Right cardiac atrium (tissue), 5 donors: Measurements from ENCODE around the gene ADGRE2. TPM values are rescaled to one million over a fixed set of nuclear protein-coding genes. Genes with fewer than 3 reads are reported as not detected.
"Not testable (repeated sequence)": the region's sequence is repeated elsewhere in the genome, so short reads cannot be mapped to it uniquely, and the experiment has no call there.

Experiments
- ATAC-seq, 2 donors: fragments of 200-7000 bp; cut with Tn5 transposase; one replicate each; pipeline versions ENCODE4 v1.8.0 to v1.9.1; 2020; ENCODE audit warnings: moderate library complexity in 2 of 2, mild to moderate bottlenecking in 1 of 2
- DNase-seq, 3 donors: peaks; one replicate each; pipeline ENCODE4 v3.0.0-alpha.2; 2020
- H3K27ac ChIP-seq: one replicate; pipeline ENCODE4 v1.5.1; 2013; ENCODE audit warnings: mild to moderate bottlenecking, low read length, control low read depth, moderate library complexity
- H3K27me3 ChIP-seq: one replicate; pipeline ENCODE4 v1.6.1; 2013; ENCODE audit not compliant: control insufficient read depth, insufficient read depth
- H3K4me1 ChIP-seq: one replicate; pipeline ENCODE4 v1.6.1; 2013; ENCODE audit warnings: low read length; ENCODE audit not compliant: control insufficient read depth, insufficient read depth
- H3K4me3 ChIP-seq: one replicate; pipeline ENCODE4 v1.5.1; 2013; ENCODE audit warnings: low read length, control low read depth
- H3K9me3 ChIP-seq: one replicate; pipeline ENCODE4 v1.6.1; 2013; ENCODE audit warnings: low read length; ENCODE audit not compliant: control insufficient read depth
- WGBS: extraction: QIAGEN DNeasy Blood & Tissue Kit; methylation state at CpG from one replicate; pipeline ENCODE4 v1.1.7; 2013; 5-methylcytosine and 5-hydroxymethylcytosine counted together
- intact Hi-C, 4 donors: fragments of 100-400 bp; cut with DNase I; formaldehyde crosslinking; loops; one replicate each; pipeline versions ENCODE4 v1.11.0 to v1.14.0; 2022 to 2023
- long read RNA-seq, 4 donors: library from polyadenylated mRNA; unstranded; transcript quantifications; one replicate each; pipeline ENCODE4 v2.0.0, GENCODE V29; 2020 to 2021
- polyA plus RNA-seq: library from polyadenylated mRNA; stranded (reverse); fragments of 200-250 nt; gene quantifications from one replicate; pipeline ENCODE4 v1.2.3, GENCODE V29; 2013
- total RNA-seq, 4 donors: library from RNA; stranded (reverse); fragmentation: NEBNext Ultra II Directional; extraction: Animal tissue kit (Norgen Biotek cat#: 25700); gene quantifications; one replicate each; pipeline ENCODE4 v1.2.1, GENCODE V29; 2021
- donor health status: healthy with polysubstance abuse.
- donor health status: DM: no; HTN: yes; CAD: no.
- donor health status: DM: no; HTN: no; CAD: no.
- donor health status: DM: no; HTN: yes; CAD: no; lungs with severe emphysema.
- donor health status: DM: yes; HTN: yes; CAD: no.

The ADGRE2 gene
- total RNA-seq (1 to 10 TPM in 2 of 4 donors, under 1 TPM in 2; 0.51 to 1.4 (median 0.98) TPM), polyA plus RNA-seq (0.25 TPM)
- long read RNA-seq, donor 1: 0 reads
- long read RNA-seq, donor 2: 0 reads
- long read RNA-seq, donor 3, partial matches to known transcripts: 1 of 2 reads
- long read RNA-seq, donor 3, other reads (novel, unspliced or antisense): 1 of 2 reads
- long read RNA-seq, donor 4: 0 reads

DNA sequence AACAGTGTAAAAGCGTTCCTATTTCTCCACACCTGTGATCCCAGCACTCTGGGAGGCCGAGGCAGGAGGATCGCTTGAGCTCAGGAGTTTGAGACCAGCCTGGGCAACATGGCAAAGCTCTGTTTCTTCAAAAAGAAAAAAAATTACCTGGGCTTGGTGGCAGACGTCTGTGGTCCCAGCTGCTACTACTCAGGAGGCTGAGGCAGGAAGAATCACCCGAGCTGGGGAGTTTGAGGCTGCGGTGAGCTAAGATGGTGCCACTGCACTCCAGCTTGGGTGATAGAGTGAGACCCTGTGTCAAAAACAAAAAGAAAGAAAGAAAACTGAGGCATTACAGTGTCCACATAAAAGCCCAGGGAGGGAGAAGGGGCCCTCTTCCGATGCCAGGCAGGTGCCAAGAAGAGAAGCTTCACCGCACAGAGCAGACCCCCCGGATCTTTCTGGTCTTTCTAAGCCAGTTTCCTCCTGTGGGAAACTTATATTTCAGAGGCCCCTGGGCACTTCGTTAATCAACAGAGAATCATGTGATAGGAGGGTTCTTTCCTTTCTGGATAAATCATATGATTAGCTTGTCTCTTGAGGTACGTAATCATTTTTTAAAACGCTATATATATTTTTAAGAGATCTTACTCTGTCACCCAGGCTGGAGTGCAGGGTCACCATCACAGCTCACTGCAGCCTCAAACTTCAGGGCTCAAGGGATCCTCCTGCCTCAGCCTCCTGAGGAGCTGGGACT is at the start of gene ADGRE2:
ADGRE2 (minus strand) TSS at position 451 of the 736 bp plus-strand sequence. CDS start 1,804 bp downstream, outside the sequence.
- H3K27ac ChIP-seq, DNase-seq, H3K4me1 ChIP-seq, intact Hi-C loops, H3K9me3 ChIP-seq, H3K27me3 ChIP-seq, H3K4me3 ChIP-seq, ATAC-seq: not testable (repeated sequence)
- WGBS: 67% methylated on average over 12 of the region's 12 CpGs

DNA sequence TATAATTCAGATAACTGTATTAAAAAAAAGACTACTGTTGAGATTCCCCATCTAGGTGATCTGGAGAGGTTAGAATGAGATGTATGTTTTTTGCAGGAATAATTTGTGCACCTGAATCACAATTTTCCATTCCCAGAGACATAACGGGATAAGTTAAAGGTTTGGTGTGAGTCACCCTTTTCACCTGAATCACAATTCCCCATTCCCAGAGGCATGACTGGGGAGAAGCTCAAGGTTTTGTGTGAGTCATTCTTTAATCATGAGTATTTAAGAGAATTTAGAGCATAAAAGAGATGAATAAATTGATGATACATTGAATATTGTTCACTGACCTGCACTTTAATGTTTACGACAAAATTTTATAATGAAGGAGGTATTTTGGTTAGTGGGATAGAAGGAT is 47.6 kb upstream of the ADGRE2 start:
- intact Hi-C loops: no loop called here
- Histone ChIP-seq H3K27ac (no peak overlapping the region), H3K27me3 (no peaks in the 10 kb centered on the region), H3K9me3 (peaks cover 3% of the 10 kb centered on the region), H3K4me3 (no peak overlapping the region), H3K4me1 (no peaks in the 10 kb centered on the region)
- DNase-seq (no peak), ATAC-seq (no peak)
- 90% methylated on average over 2 of the region's 2 CpGs for WGBS

DNA sequence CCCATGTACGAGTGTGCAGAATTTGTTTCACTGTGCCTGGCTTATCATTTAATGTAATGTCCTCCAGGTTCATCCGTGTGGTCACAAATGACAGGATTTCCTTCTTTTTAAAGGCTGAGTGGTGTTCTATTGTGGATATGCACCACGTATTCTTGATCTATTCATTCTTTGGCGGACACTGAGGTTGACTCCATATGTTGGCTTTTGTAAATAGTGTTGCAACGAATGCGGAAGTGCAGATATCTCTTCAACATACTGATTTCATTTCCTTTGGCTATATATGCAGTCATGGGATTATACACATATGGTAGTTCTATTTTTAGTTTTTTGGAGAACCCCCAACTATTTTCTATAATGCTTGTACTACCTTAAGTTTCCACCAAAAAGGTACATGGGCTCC is 43.6 kb upstream of the ADGRE2 start:
- no peak for DNase-seq
- intact Hi-C loops: no loop called here
- H3K9me3 ChIP-seq: peaks cover 3% of the 10 kb centered on the region
- ATAC-seq: no peak
- H3K27me3 ChIP-seq: no peaks in the 10 kb centered on the region
- no peaks in the 10 kb centered on the region for H3K4me1 ChIP-seq
- no peak overlapping the region for H3K4me3 ChIP-seq
- H3K27ac ChIP-seq: no peak overlapping the region
- WGBS: 29% methylated on average over 6 of the region's 6 CpGs

DNA sequence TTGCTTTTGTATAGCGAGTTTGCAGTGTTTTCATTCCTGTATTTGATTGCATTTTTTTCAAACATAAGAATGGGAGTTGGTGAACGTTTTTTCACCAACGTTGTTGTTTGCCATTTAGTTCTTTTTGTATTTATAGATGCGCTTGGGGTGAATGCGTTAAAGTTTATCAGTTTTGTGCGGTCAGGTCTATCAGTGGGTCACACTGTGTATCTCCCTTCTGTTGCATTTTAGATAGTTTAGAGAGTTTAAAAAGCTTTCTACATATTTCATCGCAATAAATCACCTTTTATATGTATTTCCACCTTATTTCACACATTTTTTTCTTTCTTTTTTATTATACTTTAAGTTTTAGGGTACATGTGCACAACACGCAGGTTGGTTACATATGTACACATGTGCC is 40.2 kb upstream of the ADGRE2 start:
- 76% methylated on average over 8 of the region's 8 CpGs for WGBS

DNA sequence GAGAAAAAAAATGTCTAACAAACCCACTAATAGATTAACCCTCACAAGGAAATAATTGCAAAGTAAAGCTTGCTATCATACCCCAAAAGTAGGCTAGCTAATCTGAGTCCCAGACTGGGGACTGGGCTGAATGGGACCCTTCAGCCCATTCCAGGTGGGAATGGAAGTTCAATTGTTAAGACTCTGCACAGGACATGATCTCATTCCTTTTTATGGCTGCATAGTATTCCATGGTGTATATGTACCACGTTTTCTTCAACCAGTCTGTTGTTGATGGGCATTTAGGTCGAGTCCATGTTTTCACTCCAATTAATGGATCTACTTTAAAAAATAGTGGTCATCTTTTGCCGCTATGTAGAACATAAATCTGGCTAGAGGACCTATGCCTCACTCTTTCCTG is 38.7 kb upstream of the ADGRE2 start:
- no peak for DNase-seq
- no peaks in the 10 kb centered on the region for H3K9me3 ChIP-seq
- H3K27me3 ChIP-seq: no peaks in the 10 kb centered on the region
- no peaks in the 10 kb centered on the region for H3K4me1 ChIP-seq
- intact Hi-C loops: no loop called here
- WGBS: 72% methylated on average over 3 of the region's 3 CpGs
- H3K27ac ChIP-seq: no peak overlapping the region
- ATAC-seq: no peak
- H3K4me3 ChIP-seq: no peak overlapping the region

More for the DNA sequence above, 40.2 kb upstream of the ADGRE2 start:
- ATAC-seq: no peak
- H3K4me1 ChIP-seq: no peaks in the 10 kb centered on the region
- no peaks in the 10 kb centered on the region for H3K27me3 ChIP-seq
- no peak overlapping the region for H3K27ac ChIP-seq
- no peaks in the 10 kb centered on the region for H3K9me3 ChIP-seq
- DNase-seq: no peak
- intact Hi-C loops: no loop called here
- H3K4me3 ChIP-seq: no peak overlapping the region

DNA sequence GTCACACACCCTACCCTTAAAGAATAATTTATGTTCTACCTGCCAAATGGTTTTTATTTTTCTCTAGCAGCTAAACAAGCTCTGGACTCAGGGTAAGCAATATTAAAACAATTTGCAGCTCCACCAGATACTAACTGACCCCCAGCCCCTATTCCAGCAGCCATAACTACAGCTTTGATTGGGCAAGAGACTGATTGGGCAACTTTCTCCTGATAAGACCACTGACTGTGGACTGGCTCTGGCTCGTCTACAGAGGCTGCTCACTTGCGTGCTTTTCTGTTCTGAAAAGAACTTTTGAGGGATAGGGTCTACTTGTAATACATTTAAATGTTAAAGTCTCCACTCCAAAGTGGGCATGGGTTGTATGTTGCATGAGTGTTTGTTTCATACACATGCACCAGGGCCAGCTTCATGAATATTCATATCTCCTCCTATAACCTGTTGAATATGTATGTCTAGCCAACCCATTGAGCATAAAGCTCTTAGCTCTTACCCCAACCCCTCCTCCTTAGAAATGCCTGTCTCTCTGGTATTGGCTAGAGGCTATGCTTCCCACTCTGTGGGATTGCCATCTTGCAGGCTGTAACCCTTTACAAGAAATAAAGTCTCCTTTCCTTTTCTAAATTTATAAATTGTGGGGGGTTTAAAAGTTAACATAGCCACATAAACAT is 36.8 kb upstream of the ADGRE2 start:
- H3K27me3 ChIP-seq: no peaks in the 10 kb centered on the region
- 48% methylated on average over 2 of the region's 2 CpGs for WGBS

DNA sequence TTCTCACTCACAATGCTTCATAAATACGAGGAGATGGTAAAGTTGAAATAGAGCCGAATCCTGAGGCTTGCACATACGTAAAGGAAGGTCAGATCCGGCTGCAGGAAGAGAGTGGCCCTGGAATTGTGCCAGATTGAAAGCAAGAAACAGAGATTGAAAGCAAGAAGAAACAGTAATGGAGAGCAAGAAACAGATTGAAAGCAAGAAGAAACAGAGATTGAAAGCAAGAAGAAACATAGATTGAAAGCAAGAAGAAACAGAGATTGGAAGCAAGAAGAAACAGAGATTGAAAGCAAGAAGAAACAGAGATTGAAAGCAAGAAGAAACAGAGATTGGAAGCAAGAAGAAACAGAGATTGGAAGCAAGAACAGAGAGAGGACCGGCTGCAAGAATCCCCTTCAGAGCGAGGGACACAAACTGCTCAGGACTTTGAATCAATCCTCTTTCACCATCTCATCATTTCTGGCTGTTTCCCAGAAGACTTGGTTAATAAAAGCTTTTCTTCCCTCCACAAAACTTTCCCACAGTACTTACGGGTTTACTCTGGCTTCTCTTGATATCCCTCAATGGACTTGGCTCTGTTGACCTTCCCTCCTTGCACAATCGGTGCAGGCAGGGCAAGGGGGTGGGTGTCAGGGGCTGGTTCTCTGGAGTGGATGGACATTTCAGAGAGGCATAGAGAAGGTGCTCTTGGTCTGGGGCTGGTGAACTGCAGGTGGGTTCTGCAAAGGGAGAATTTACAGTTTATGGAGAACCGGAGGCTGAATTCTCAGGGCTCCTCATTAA is 31.1 kb upstream of the ADGRE2 start:
- intact Hi-C loops: no loop called here
- Histone ChIP-seq H3K27ac (no peak overlapping the region), H3K9me3 (no peaks in the 10 kb centered on the region), H3K4me1 (no peaks in the 10 kb centered on the region), H3K4me3 (no peak overlapping the region), H3K27me3 (no peaks in the 10 kb centered on the region)
- ATAC-seq (no peak), DNase-seq (no peak)
- WGBS: 45% methylated on average over 9 of the region's 9 CpGs

More for the DNA sequence above, 36.8 kb upstream of the ADGRE2 start:
- H3K27ac ChIP-seq: no peak overlapping the region
- ATAC-seq (no peak), DNase-seq (no peak)
- intact Hi-C loops: no loop called here
- no peaks in the 10 kb centered on the region for H3K4me1 ChIP-seq
- no peaks in the 10 kb centered on the region for H3K9me3 ChIP-seq
- H3K4me3 ChIP-seq: no peak overlapping the region

DNA sequence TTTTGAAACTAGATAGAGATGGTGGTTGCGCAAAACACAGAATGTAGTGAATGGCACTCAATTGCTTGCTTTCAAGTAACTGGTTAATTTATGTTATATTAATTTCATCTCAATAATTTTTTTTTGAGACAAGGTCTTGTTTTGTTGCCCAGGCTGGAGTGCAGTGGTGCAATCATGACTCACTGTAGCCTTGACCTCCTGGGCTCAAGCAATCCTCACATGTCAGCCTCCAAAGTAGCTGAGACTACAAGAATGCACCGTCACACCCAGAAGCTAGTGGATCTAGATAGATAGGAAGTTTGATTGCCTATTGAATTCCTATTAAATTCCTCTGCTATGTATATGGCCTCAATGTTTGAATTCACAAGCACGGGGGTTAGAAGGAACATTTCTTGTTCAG is 26.4 kb upstream of the ADGRE2 start:
- Histone ChIP-seq H3K9me3 (no peaks in the 10 kb centered on the region), H3K27me3 (no peaks in the 10 kb centered on the region), H3K4me3 (no peak overlapping the region), H3K27ac (no peak overlapping the region), H3K4me1 (no peaks in the 10 kb centered on the region)
- intact Hi-C loops: no loop called here
- DNase-seq (no peak), ATAC-seq (no peak)
- WGBS: 83% methylated on average over 3 of the region's 3 CpGs

DNA sequence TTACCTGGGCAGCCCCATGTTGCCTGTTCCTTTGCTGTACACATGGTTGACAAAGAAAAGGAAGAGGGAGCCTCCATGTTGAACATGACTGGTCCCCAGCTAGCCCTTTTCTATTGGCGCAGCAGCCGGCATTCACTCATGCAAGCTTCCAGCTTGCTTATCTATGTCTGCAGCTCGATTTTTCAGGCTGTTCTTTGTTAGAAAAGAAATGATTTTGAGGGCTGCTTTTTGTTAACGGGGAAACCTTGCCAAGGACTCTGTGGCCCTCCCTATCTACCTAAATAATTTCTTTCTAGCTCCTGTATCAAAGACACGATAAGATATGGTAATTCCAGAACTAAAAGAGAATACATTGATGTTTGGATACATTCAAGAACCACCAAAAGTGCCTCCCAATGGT is 20.4 kb upstream of the ADGRE2 start:
- Histone ChIP-seq H3K27ac (no peak overlapping the region), H3K9me3 (no peaks in the 10 kb centered on the region), H3K4me3 (no peak overlapping the region), H3K4me1 (no peaks in the 10 kb centered on the region), H3K27me3 (no peaks in the 10 kb centered on the region)
- 61% methylated on average over 5 of the region's 5 CpGs for WGBS
- intact Hi-C loops: no loop called here
- DNase-seq (no peak), ATAC-seq (no peak)

DNA sequence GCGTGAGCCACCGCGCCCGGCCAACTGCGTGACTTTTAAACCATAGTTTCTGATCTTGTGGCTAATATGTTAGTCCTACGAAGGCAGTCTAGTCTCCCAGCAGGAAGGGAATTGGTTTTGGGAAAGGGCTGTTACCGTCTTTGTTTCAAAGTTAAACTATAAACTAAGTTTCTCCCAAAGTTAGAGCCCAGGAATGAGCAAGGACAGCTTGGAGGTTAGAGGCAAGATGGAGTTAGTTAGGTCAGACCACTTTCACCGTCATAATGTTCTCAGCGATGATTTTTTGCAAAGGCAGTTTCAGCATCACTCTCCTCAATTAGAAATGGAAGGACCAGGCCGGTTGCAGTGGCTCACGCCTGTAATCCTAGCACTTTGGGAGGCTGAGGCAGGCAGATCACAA is 17.7 kb upstream of the ADGRE2 start:
- DNase-seq (no peak), ATAC-seq (no peak)
- Histone ChIP-seq H3K27me3 (no peaks in the 10 kb centered on the region), H3K9me3 (no peaks in the 10 kb centered on the region), H3K27ac (no peak overlapping the region), H3K4me3 (no peak overlapping the region), H3K4me1 (no peaks in the 10 kb centered on the region)
- intact Hi-C loops: no loop called here
- WGBS: 91% methylated on average over 11 of the region's 11 CpGs
